Measurements from ENCODE around the gene CLTC.

GRCh38 chr17:59683283-59683682 lies 63.6 kb downstream of the CLTC start:
- TF ChIP-seq CTCF (IDR thresholded peaks at IDR 0.05) (no peak), USF2 (CRISPR knock-in tag; IDR thresholded peaks at IDR 0.05) (no peak), ZNF121 (CRISPR knock-in tag; IDR thresholded peaks at IDR 0.05) (no peak), CREM (CRISPR knock-in tag; IDR thresholded peaks at IDR 0.05) (no peak), NFYB (CRISPR knock-in tag; conservative IDR thresholded peaks at IDR 0.05; ENCODE audit: low read depth) (no peak), CREB1 (CRISPR knock-in tag; IDR thresholded peaks at IDR 0.05) (no peak), E2F4 (CRISPR knock-in tag; IDR thresholded peaks at IDR 0.05; ENCODE audit: borderline replicate concordance, low read depth) (no peak), TEAD4 (CRISPR knock-in tag; IDR thresholded peaks at IDR 0.05) (no peak), TEAD1 (CRISPR knock-in tag; IDR thresholded peaks at IDR 0.05) (no peak)
- TF ChIP-seq, protein P1, sequence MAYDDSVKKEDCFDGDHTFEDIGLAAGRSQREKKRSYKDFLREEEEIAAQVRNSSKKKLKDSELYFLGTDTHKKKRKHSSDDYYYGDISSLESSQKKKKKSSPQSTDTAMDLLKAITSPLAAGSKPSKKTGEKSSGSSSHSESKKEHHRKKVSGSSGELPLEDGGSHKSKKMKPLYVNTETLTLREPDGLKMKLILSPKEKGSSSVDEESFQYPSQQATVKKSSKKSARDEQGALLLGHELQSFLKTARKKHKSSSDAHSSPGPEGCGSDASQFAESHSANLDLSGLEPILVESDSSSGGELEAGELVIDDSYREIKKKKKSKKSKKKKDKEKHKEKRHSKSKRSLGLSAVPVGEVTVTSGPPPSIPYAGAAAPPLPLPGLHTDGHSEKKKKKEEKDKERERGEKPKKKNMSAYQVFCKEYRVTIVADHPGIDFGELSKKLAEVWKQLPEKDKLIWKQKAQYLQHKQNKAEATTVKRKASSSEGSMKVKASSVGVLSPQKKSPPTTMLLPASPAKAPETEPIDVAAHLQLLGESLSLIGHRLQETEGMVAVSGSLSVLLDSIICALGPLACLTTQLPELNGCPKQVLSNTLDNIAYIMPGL (CRISPR knock-in tag; IDR thresholded peaks at IDR 0.05), result no peak

Measured in WTC11 (cell line).